OCI-LY7 (cell line): ENCODE measurements around the gene SULT1A2. TPM values are rescaled to one million over a fixed set of nuclear protein-coding genes. Genes with fewer than 3 reads are reported as not detected.

Experiments
- BruUV-seq: library from RNA; stranded (reverse); fragments of 400-500 nt; replicated peaks from 2 replicates; lab custom pipeline; 2021; lab: Mats Ljungman, UMichigan
- CTCF ChIA-PET: fragments of 300-600 bp; sonication (Branson Sonifier 250); formaldehyde crosslinking; loops from one replicate; lab custom pipeline; 2022; ENCODE audit warnings: antibody characterized with exemption; ENCODE audit not compliant: unreplicated experiment; lab: Charles Lee
- POLR2A ChIA-PET: fragments of 300-600 bp; sonication (Branson Sonifier 250); formaldehyde crosslinking; loops from one replicate; lab custom pipeline; 2022; ENCODE audit warnings: antibody characterized with exemption; lab: Charles Lee
- DNase-seq: peaks from one replicate; pipeline ENCODE4 v3.0.0-alpha.2; 2015; ENCODE audit warnings: low spot score
- H2AFZ ChIP-seq: fragments of 200-600 bp; sonication (generic), shearing (Covaris generic); 2 replicates; pipeline ENCODE4 v1.6.1; 2014; ENCODE audit warnings: mild to moderate bottlenecking, antibody characterized with exemption, low read length, moderate library complexity
- H3K27ac ChIP-seq: fragments of 200-600 bp; sonication (generic); 2 replicates; pipeline ENCODE4 v1.5.1; 2014; ENCODE audit warnings: mixed run types, low read depth, mild to moderate bottlenecking, moderate library complexity, low read length, inconsistent platforms; ENCODE audit not compliant: poor library complexity, severe bottlenecking
- H3K36me3 ChIP-seq: fragments of 200-600 bp; sonication (generic); 2 replicates; pipeline ENCODE4 v1.6.1; 2014; ENCODE audit warnings: mild to moderate bottlenecking, antibody characterized with exemption, low read length, moderate library complexity, mixed read lengths; ENCODE audit not compliant: insufficient read depth
- H3K4me1 ChIP-seq: fragments of 200-600 bp; sonication (generic); 2 replicates; pipeline ENCODE4 v1.5.1; 2014; ENCODE audit warnings: mild to moderate bottlenecking, low read length; ENCODE audit not compliant: insufficient read depth, poor library complexity, severe bottlenecking
- H3K4me2 ChIP-seq: fragments of 200-600 bp; sonication (generic); 2 replicates; pipeline ENCODE4 v1.6.1; 2014; ENCODE audit warnings: mild to moderate bottlenecking, low read length
- H3K4me3 ChIP-seq: fragments of 200-600 bp; sonication (generic); 2 replicates; pipeline ENCODE4 v1.5.1; 2014; ENCODE audit warnings: mild to moderate bottlenecking, low read depth, low read length; ENCODE audit not compliant: poor library complexity, severe bottlenecking
- H3K79me2 ChIP-seq: fragments of 200-600 bp; sonication (generic); 2 replicates; pipeline ENCODE4 v1.6.1; 2016; ENCODE audit warnings: low read depth, mild to moderate bottlenecking, low read length, moderate library complexity, mixed read lengths; ENCODE audit not compliant: insufficient read depth
- H3K9me2 ChIP-seq: fragments of 200-600 bp; sonication (generic); 2 replicates; pipeline ENCODE4 v1.6.1; 2016; ENCODE audit warnings: mild to moderate bottlenecking, low read length, mixed read lengths; ENCODE audit not compliant: insufficient read depth
- H3K9me3 ChIP-seq: fragments of 200-600 bp; sonication (generic); 2 replicates; pipeline ENCODE4 v1.6.1; 2014; ENCODE audit warnings: mild to moderate bottlenecking, mixed run types, low read length, mixed read lengths
- H4K20me1 ChIP-seq: fragments of 200-600 bp; sonication (generic); 2 replicates; pipeline ENCODE4 v1.6.1; 2014; ENCODE audit warnings: mild to moderate bottlenecking, antibody characterized with exemption, low read length, moderate library complexity, mixed read lengths; ENCODE audit not compliant: insufficient read depth
- EZH2phosphoT487 ChIP-seq: fragments of 200-600 bp; sonication (generic); IDR thresholded peaks from 2 replicates; pipeline ENCODE4 v1.6.1; 2018; ENCODE audit warnings: low read depth, borderline replicate concordance, mild to moderate bottlenecking, mixed run types, antibody characterized with exemption, low read length, moderate library complexity, mixed read lengths
- intact Hi-C: fragments of 100-400 bp; cut with micrococcal nuclease; formaldehyde crosslinking; loops from one replicate; pipeline ENCODE4 v1.10.0; 2022; ENCODE audit not compliant: unreplicated experiment
- total RNA-seq, 2 experiments: library from RNA; depleted of rRNA in 1 of 2; stranded (reverse); fragments of >200 nt in 1 of 2; shearing (Covaris generic) in 1 of 2; gene quantifications; 2 replicates each; pipeline ENCODE4 v1.2.3, GENCODE V29; 2014 to 2022
- TF ChIP-seq, protein P1 (sequence below): fragments of 200-600 bp; sonication (generic); conservative IDR thresholded peaks from 2 replicates; pipeline ENCODE4 v1.5.1; 2014; ENCODE audit warnings: mild to moderate bottlenecking, antibody characterized with exemption, low read length, moderate library complexity, mixed read lengths

SULT1A2 gene
- total RNA-seq, 2 experiments from 2014 or later, result 2.1 to 3.0 TPM

DNA sequence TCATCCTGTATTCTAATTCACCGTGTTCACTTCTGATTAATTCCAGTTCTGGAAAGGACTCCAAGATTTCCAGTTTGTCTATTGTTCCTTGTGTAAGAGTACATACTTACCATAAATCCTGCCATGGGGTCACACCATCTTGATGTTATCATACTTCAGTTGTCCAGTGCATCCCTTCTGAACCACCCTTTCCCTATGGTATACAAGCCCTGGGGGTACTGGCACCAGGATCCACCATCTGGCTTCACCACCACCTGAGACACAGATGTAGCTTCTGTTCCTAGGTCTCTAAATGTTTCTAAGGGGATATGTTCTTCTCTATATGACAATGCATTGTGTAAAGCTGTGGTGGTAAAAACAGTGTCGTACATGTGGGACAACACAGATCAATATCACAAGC lies 21.9 kb downstream of the SULT1A2 start:
- H3K4me1 ChIP-seq, result no peaks in the 10 kb centered on the region
- intact Hi-C loops, result no loop called here
- no peaks in the 10 kb centered on the region for H4K20me1 ChIP-seq
- H3K36me3 ChIP-seq, result peaks cover 6% of the 10 kb centered on the region; the same call in 1 of the 2 replicates
- H3K79me2 ChIP-seq, result no peaks in the 10 kb centered on the region
- ChIA-PET CTCF (no interaction called here), POLR2A (no interaction called here)
- no peak overlapping the region for H3K4me2 ChIP-seq
- DNase-seq, result no peak
- no peak overlapping the region for H3K27ac ChIP-seq
- no peaks in the 10 kb centered on the region for H3K9me2 ChIP-seq
- H3K9me3 ChIP-seq, result no peaks in the 10 kb centered on the region
- H2AFZ ChIP-seq, result no peak overlapping the region
- BruUV-seq, result no TSS peak
- no peak overlapping the region for H3K4me3 ChIP-seq
- TF ChIP-seq, protein P1, sequence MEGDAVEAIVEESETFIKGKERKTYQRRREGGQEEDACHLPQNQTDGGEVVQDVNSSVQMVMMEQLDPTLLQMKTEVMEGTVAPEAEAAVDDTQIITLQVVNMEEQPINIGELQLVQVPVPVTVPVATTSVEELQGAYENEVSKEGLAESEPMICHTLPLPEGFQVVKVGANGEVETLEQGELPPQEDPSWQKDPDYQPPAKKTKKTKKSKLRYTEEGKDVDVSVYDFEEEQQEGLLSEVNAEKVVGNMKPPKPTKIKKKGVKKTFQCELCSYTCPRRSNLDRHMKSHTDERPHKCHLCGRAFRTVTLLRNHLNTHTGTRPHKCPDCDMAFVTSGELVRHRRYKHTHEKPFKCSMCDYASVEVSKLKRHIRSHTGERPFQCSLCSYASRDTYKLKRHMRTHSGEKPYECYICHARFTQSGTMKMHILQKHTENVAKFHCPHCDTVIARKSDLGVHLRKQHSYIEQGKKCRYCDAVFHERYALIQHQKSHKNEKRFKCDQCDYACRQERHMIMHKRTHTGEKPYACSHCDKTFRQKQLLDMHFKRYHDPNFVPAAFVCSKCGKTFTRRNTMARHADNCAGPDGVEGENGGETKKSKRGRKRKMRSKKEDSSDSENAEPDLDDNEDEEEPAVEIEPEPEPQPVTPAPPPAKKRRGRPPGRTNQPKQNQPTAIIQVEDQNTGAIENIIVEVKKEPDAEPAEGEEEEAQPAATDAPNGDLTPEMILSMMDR, result no peak
- no peak for TF ChIP-seq EZH2phosphoT487

- ChIA-PET POLR2A (no interaction called here), CTCF (no interaction called here)
- intact Hi-C loops, result no loop called here
- Histone ChIP-seq H3K4me1 (no peaks in the 10 kb centered on the region), H3K9me2 (no peaks in the 10 kb centered on the region), H3K36me3 (peaks cover 6% of the 10 kb centered on the region; the same call in 1 of the 2 replicates), H2AFZ (no peak overlapping the region), H3K4me2 (no peak overlapping the region), H4K20me1 (no peaks in the 10 kb centered on the region), H3K9me3 (no peaks in the 10 kb centered on the region), H3K27ac (no peak overlapping the region), H3K79me2 (no peaks in the 10 kb centered on the region), H3K4me3 (no peak overlapping the region)
- TF ChIP-seq, protein P1, result no peak
- TF ChIP-seq EZH2phosphoT487, result no peak
- BruUV-seq, result no TSS peak
- DNase-seq, result no peak
Measured at GRCh38 chr16:28573738-28574718, 22.8 kb downstream of the SULT1A2 start.
